Common myeloid progenitor, CD34-positive (primary cell): Measurements from ENCODE around the gene MPDZ.
"Not testable (repeated sequence)": the region's sequence is repeated elsewhere in the genome, so short reads cannot be mapped to it uniquely, and the experiment has no call there.

ENCODE experiments used
- CTCF ChIA-PET: fragments of 350-600 bp; sonication (Branson Sonifier 250); formaldehyde crosslinking; loops from one replicate; lab custom pipeline; 2021; ENCODE audit warnings: antibody characterized with exemption; lab: Charles Lee
- POLR2A ChIA-PET: fragments of 350-600 bp; sonication (Branson Sonifier 250); formaldehyde crosslinking; loops from one replicate; lab custom pipeline; 2021; ENCODE audit warnings: antibody characterized with exemption; lab: Charles Lee
- DNase-seq, 3 donors: peaks; one replicate each; pipeline versions ENCODE4 v3.0.0 to v3.0.0-alpha.2; 2013
- H3K27ac ChIP-seq, 2 experiments: 1 replicate in 1 of 2; 2 replicates in 1 of 2; pipeline ENCODE4 v1.7.0; 2013; ENCODE audit warnings: inconsistent platforms in 2 of 2, low read length in 2 of 2, mild to moderate bottlenecking in 2 of 2, low read depth in 1 of 2, moderate library complexity in 1 of 2; ENCODE audit not compliant: severe bottlenecking in 2 of 2, insufficient read depth in 1 of 2, poor library complexity in 1 of 2
- H3K27me3 ChIP-seq, 5 experiments: replicated peaks in 2 of 5; 1 replicate in 3 of 5; 2 replicates in 2 of 5; pipeline versions ENCODE4 v1.6.1 to v1.7.0; 2013; ENCODE audit warnings: low read length in 4 of 5, mild to moderate bottlenecking in 2 of 5, moderate library complexity in 2 of 5, inconsistent platforms in 1 of 5; ENCODE audit not compliant: insufficient read depth in 5 of 5, control insufficient read depth in 4 of 5
- H3K36me3 ChIP-seq, 4 experiments: 1 replicate in 2 of 4; 2 replicates in 2 of 4; pipeline versions ENCODE4 v1.6.1 to v1.7.0; 2013; ENCODE audit warnings: low read length in 3 of 4, control low read depth in 1 of 4, mild to moderate bottlenecking in 1 of 4; ENCODE audit not compliant: control insufficient read depth in 4 of 4, insufficient read depth in 4 of 4
- H3K4me1 ChIP-seq, 4 experiments: 1 replicate in 3 of 4; 2 replicates in 1 of 4; pipeline versions ENCODE4 v1.6.1 to v1.7.1; 2013; ENCODE audit warnings: low read length in 3 of 4, mild to moderate bottlenecking in 3 of 4, control low read depth in 1 of 4, inconsistent platforms in 1 of 4, moderate library complexity in 1 of 4; ENCODE audit not compliant: control insufficient read depth in 4 of 4, insufficient read depth in 4 of 4; ENCODE audit errors: control extremely low read depth in 1 of 4
- H3K4me3 ChIP-seq, 7 experiments: 1 replicate in 4 of 7; 2 replicates in 3 of 7; pipeline versions ENCODE4 v1.5.1 to v1.7.0; 2013; ENCODE audit warnings: mild to moderate bottlenecking in 7 of 7, low read length in 6 of 7, moderate library complexity in 6 of 7, inconsistent platforms in 2 of 7, low read depth in 2 of 7, control low read depth in 1 of 7; ENCODE audit not compliant: insufficient read depth in 4 of 7, control insufficient read depth in 1 of 7; ENCODE audit errors: extremely low read depth in 1 of 7
- H3K9me3 ChIP-seq, 5 experiments: 1 replicate in 4 of 5; 2 replicates in 1 of 5; pipeline versions ENCODE4 v1.6.1 to v1.7.1; 2013; ENCODE audit warnings: low read length in 4 of 5, mild to moderate bottlenecking in 2 of 5, inconsistent platforms in 1 of 5, low read depth in 1 of 5, moderate library complexity in 1 of 5; ENCODE audit not compliant: control insufficient read depth in 4 of 5, insufficient read depth in 2 of 5; ENCODE audit errors: control extremely low read depth in 1 of 5
- WGBS: methylation state at CpG from one replicate; pipeline ENCODE4 v1.1.5; 2013; ENCODE audit not compliant: insufficient coverage; 5-methylcytosine and 5-hydroxymethylcytosine counted together

The MPDZ gene

GRCh38 chr9:13228431-13228830 lies 51.1 kb downstream of the MPDZ start:
- ChIA-PET POLR2A (no interaction called here), CTCF (no interaction called here)
- Histone ChIP-seq H3K4me3 (no peak overlapping the region), H3K27ac (no peak overlapping the region), H3K9me3 (no peaks in the 10 kb centered on the region), H3K27me3 (no peaks in the 10 kb centered on the region), H3K36me3 (no peaks in the 10 kb centered on the region), H3K4me1 (no peaks in the 10 kb centered on the region)
- no peak for DNase-seq
- no CpG with 5 or more reads among the region's 1 CpG for WGBS

GRCh38 chr9:13224366-13224765 lies 55.1 kb downstream of the MPDZ start:
- Histone ChIP-seq H3K36me3 (peaks cover 0 to 4% (median 0%) of the 10 kb centered on the region in 4 experiments), H3K27me3 (no peaks in the 10 kb centered on the region), H3K9me3 (no peaks in the 10 kb centered on the region), H3K4me3 (no peak overlapping the region), H3K4me1 (no peaks in the 10 kb centered on the region), H3K27ac (no peak overlapping the region)
- no peak for DNase-seq
- WGBS, result 100% methylated on average over 1 of the region's 2 CpGs
- ChIA-PET POLR2A (no interaction called here), CTCF (no interaction called here)

DNA sequence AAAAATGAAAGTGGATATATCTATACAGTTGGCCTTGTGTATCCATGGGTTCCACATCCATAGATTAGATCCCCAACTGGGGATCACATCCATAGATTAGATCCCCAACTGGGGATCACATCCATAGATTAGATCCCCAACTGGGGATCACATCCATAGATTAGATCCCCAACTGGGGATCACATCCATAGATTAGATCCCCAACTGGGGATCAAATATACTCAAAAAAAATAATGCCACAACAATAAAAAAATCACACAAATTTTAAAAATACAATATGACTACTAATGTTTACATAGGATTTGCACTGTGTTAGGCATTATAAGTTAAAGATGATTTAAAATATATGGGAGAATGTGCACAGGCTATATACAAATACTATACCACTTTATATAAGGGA lies 56.8 kb downstream of the MPDZ start:
- H3K9me3 ChIP-seq, H3K36me3 ChIP-seq, H3K4me3 ChIP-seq, CTCF ChIA-PET, DNase-seq, H3K4me1 ChIP-seq, H3K27ac ChIP-seq, H3K27me3 ChIP-seq, POLR2A ChIA-PET: not testable (repeated sequence)

DNA sequence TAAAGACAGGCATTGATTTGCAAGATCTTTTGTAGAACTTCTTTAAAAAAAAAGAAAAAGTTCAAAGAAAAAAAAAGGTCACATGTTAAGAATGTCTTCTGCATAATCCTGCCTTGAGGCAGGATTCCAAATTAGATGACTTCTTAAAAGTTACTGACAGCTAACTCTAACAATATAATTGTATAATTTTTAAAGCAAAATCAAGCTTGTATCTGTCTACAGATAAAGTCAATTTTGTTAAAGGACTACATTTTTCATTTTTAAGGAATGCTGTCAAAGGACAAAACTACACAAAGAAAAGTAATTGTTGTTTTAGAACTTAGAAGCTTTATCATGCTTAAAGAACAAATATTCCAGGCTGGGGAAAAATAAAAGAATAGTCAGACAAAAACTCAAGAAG lies 57.8 kb downstream of the MPDZ start:
- CTCF ChIA-PET, result no interaction called here
- no peak overlapping the region for H3K27ac ChIP-seq
- no peaks in the 10 kb centered on the region for H3K4me1 ChIP-seq
- H3K27me3 ChIP-seq, result no peaks in the 10 kb centered on the region
- POLR2A ChIA-PET, result no interaction called here
- peaks cover 0 to 4% (median 0%) of the 10 kb centered on the region in 4 experiments for H3K36me3 ChIP-seq
- no peaks in the 10 kb centered on the region for H3K9me3 ChIP-seq
- no peak for DNase-seq
- no peak overlapping the region for H3K4me3 ChIP-seq

- no CpG with 5 or more reads among the region's 1 CpG for WGBS
- ChIA-PET POLR2A (interaction anchor here (0.6 kb wide), 1 partner anchor 99 kb away, joined by 5 read pairs; no protein-coding TSS in a partner anchor), CTCF (no interaction called here)
- no peak overlapping the region for H3K27ac ChIP-seq
- H3K4me1 ChIP-seq, result no peaks in the 10 kb centered on the region
- no peaks in the 10 kb centered on the region for H3K27me3 ChIP-seq
- no peak overlapping the region for H3K4me3 ChIP-seq
- no peak for DNase-seq
- H3K36me3 ChIP-seq, result peaks cover 0 to 4% (median 2%) of the 10 kb centered on the region in 4 experiments
- H3K9me3 ChIP-seq, result no peaks in the 10 kb centered on the region
Measured at GRCh38 chr9:13220837-13221236, 58.7 kb downstream of the MPDZ start.

DNA sequence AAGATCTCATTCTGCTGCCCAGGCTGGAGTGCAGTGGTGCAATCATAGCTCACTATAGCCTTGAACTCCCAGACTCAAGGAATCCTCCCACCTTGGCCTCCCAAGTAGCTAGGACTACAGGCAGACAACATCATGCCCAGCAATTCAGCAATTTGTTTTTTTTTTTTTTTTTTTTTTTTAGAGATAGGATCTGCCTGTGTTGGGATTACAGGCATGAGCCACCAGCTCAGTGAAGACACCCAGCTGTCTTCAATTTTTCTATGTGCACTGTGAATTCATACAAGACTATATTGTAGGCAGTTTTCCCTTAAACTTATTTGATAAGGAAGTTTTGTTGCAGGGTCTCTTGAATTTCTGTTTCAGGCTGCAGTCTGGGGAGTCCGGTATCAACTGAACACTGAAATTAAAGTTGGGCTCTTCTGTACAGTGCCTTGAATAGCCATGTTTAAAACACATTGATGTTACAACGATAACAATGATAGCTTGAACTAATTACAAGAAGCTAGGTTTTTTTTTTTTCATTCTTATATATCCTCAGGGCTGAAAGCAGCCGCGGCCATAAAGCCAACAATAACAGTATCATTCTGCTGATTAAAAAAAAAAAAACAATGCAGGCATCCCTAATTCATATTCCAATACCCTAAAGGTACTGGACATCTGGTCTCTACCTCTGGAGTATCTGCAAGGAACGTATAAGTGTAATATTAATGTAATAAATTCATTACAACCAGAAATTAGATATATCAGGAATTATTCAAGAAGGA lies 63.5 kb downstream of the MPDZ start:
- POLR2A ChIA-PET, result no interaction called here
- Histone ChIP-seq H3K4me1 (no peaks in the 10 kb centered on the region), H3K27ac (no peak overlapping the region), H3K27me3 (no peaks in the 10 kb centered on the region), H3K36me3 (peaks cover 0 to 4% (median 2%) of the 10 kb centered on the region in 4 experiments), H3K9me3 (no peaks in the 10 kb centered on the region), H3K4me3 (no peak overlapping the region)
- WGBS, result no CpG with 5 or more reads among the region's 5 CpGs
- CTCF ChIA-PET, result interaction anchor here (0.6 to 1.2 kb wide), 2 partner anchors 11 to 1226 kb away, joined by 3 to 4 read pairs; no protein-coding TSS in a partner anchor
- no peak for DNase-seq

- Histone ChIP-seq H3K27me3 (no peaks in the 10 kb centered on the region), H3K9me3 (no peaks in the 10 kb centered on the region), H3K36me3 (peaks cover 0 to 4% (median 2%) of the 10 kb centered on the region in 4 experiments), H3K27ac (no peak overlapping the region), H3K4me3 (no peak overlapping the region), H3K4me1 (peaks cover 0 to 2% (median 0%) of the 10 kb centered on the region in 4 experiments)
- no peak for DNase-seq
- ChIA-PET POLR2A (no interaction called here), CTCF (interaction anchor here (1.1 kb wide), 1 partner anchor 214 kb away, joined by 3 read pairs; no protein-coding TSS in a partner anchor)
- no CpG with 5 or more reads among the region's 2 CpGs for WGBS
Measured at GRCh38 chr9:13213998-13214397, 65.5 kb downstream of the MPDZ start.
